HCT116 (cell line): ENCODE measurements around the gene LGR6.

Experiments used
- CTCF ChIP-seq, 3 experiments: fragments of 200-600 bp in 1 of 3; sonication (generic) in 1 of 3; IDR thresholded peaks in 2 of 3; conservative IDR thresholded peaks in 1 of 3; 2 replicates each; pipeline ENCODE4 v1.5.1; 2012 to 2017; ENCODE audit warnings: low read depth in 2 of 3, low read length in 2 of 3, antibody characterized with exemption in 1 of 3, borderline replicate concordance in 1 of 3, control low read depth in 1 of 3, mild to moderate bottlenecking in 1 of 3, mixed read lengths in 1 of 3, mixed run types in 1 of 3, moderate library complexity in 1 of 3; ENCODE audit not compliant: insufficient read depth in 1 of 3
- EZH2phosphoT487 ChIP-seq: fragments of 200-600 bp; IDR thresholded peaks from 2 replicates; pipeline ENCODE4 v1.6.1; 2018; ENCODE audit warnings: antibody characterized with exemption, borderline replicate concordance
- FOSL1 ChIP-seq: IDR thresholded peaks from 2 replicates; pipeline ENCODE4 v1.6.1; 2012; ENCODE audit warnings: low read depth
- POLR2A ChIP-seq: IDR thresholded peaks from 2 replicates; pipeline ENCODE4 v1.7.0; 2011; ENCODE audit warnings: borderline replicate concordance; ENCODE audit not compliant: insufficient read depth, insufficient read length; ENCODE audit errors: extremely low read depth
- POLR2AphosphoS5 ChIP-seq: IDR thresholded peaks from 2 replicates; pipeline ENCODE4 v1.6.1; 2011; ENCODE audit warnings: mild to moderate bottlenecking, low read depth, low read length, moderate library complexity
- REST ChIP-seq: IDR thresholded peaks from 2 replicates; pipeline ENCODE4 v1.6.1; 2012; ENCODE audit warnings: low read depth
- SIN3A ChIP-seq: IDR thresholded peaks from 2 replicates; pipeline ENCODE4 v1.6.1; 2012; ENCODE audit warnings: low read depth
- SP1 ChIP-seq: IDR thresholded peaks from 2 replicates; pipeline ENCODE4 v1.6.1; 2012; ENCODE audit warnings: low read depth

- TF ChIP-seq CTCF (IDR thresholded peaks at IDR 0.05 in 2 of 3, conservative IDR thresholded peaks at IDR 0.05 in 1 of 3; ENCODE audit: borderline replicate concordance in 1 of 3, insufficient read depth in 1 of 3, low read depth in 2 of 3, low read length in 2 of 3) (no peak), SP1 (no peak), SIN3A (no peak), REST (no peak), POLR2AphosphoS5 (no peak), FOSL1 (no peak), POLR2A (no peak), EZH2phosphoT487 (no peak)
Observed at GRCh38 chr1:202266061-202266765, 72.6 kb downstream of the LGR6 start.
